GM23338 (cell line): ENCODE results near the gene OR5B3. TPM values are rescaled to one million over a fixed set of nuclear protein-coding genes. Genes with fewer than 3 reads are reported as not detected.

Experiments
- ATAC-seq: fragments of 200-7000 bp; cut with Tn5 transposase; 3 replicates; pipeline ENCODE4 v1.9.1; 2020
- DNase-seq: peaks from one replicate; pipeline ENCODE4 v3.0.0-alpha.2; 2015; ENCODE audit warnings: low spot score
- H2AFZ ChIP-seq: fragments of 200-600 bp; sonication (generic); 2 replicates; pipeline ENCODE4 v1.8.0; 2016; ENCODE audit warnings: antibody characterized with exemption, mild to moderate bottlenecking, moderate library complexity
- H3F3A ChIP-seq: fragments of 200-600 bp; sonication (generic); replicated peaks from 2 replicates; pipeline ENCODE4 v1.8.0; 2017; ENCODE audit warnings: antibody characterized with exemption, mixed run types, low read depth
- H3K27ac ChIP-seq: fragments of 200-600 bp; sonication (generic); 2 replicates; pipeline ENCODE4 v1.6.1; 2016; ENCODE audit warnings: low read depth
- H3K27me3 ChIP-seq: fragments of 200-600 bp; sonication (generic); 2 replicates; pipeline ENCODE4 v1.8.0; 2016; ENCODE audit warnings: mild to moderate bottlenecking, mixed run types, moderate library complexity; ENCODE audit not compliant: insufficient read depth
- H3K36me3 ChIP-seq: fragments of 200-600 bp; sonication (generic); 2 replicates; pipeline ENCODE4 v1.8.0; 2016; ENCODE audit warnings: mild to moderate bottlenecking; ENCODE audit not compliant: insufficient read depth
- H3K4me1 ChIP-seq: fragments of 200-600 bp; sonication (generic); 2 replicates; pipeline ENCODE4 v1.8.0; 2016; ENCODE audit warnings: mild to moderate bottlenecking, moderate library complexity; ENCODE audit not compliant: insufficient read depth
- H3K4me2 ChIP-seq: fragments of 200-600 bp; sonication (generic); 2 replicates; pipeline ENCODE4 v1.7.1; 2017; ENCODE audit warnings: mixed run types
- H3K4me3 ChIP-seq: fragments of 200-600 bp; sonication (generic); 2 replicates; pipeline ENCODE4 v1.6.1; 2016; ENCODE audit warnings: mixed run types
- H3K79me2 ChIP-seq: fragments of 200-600 bp; sonication (generic); replicated peaks from 2 replicates; pipeline ENCODE4 v1.8.0; 2017; ENCODE audit warnings: mild to moderate bottlenecking; ENCODE audit not compliant: insufficient read depth
- H3K9me2 ChIP-seq: fragments of 200-600 bp; sonication (generic); 2 replicates; pipeline ENCODE4 v1.8.0; 2017; ENCODE audit not compliant: insufficient read depth
- H4K20me1 ChIP-seq: fragments of 200-600 bp; sonication (generic); replicated peaks from 2 replicates; pipeline ENCODE4 v1.8.0; 2017; ENCODE audit warnings: mild to moderate bottlenecking; ENCODE audit not compliant: insufficient read depth
- H3K27ac Mint-ChIP-seq: 2 replicates; pipeline ENCODE4 v1.8.0; 2020; ENCODE audit warnings: inconsistent platforms, mild to moderate bottlenecking, moderate library complexity, mixed read lengths
- H3K27me3 Mint-ChIP-seq: 3 replicates; pipeline ENCODE4 v1.8.0; 2022; ENCODE audit warnings: low read depth, mild to moderate bottlenecking, moderate library complexity, mixed read lengths, inconsistent platforms; ENCODE audit not compliant: insufficient read depth, poor library complexity
- H3K36me3 Mint-ChIP-seq: 3 replicates; pipeline ENCODE4 v1.8.0; 2021; ENCODE audit warnings: low read depth, mild to moderate bottlenecking, inconsistent platforms, moderate library complexity, mixed read lengths
- H3K4me1 Mint-ChIP-seq: 3 replicates; pipeline ENCODE4 v1.8.0; 2020; ENCODE audit warnings: mild to moderate bottlenecking, inconsistent platforms, mixed read lengths
- H3K4me3 Mint-ChIP-seq: 3 replicates; pipeline ENCODE4 v1.8.0; 2021; ENCODE audit warnings: moderate library complexity, mild to moderate bottlenecking, inconsistent platforms, mixed read lengths
- H3K9me3 Mint-ChIP-seq: 3 replicates; pipeline ENCODE4 v1.8.0; 2020; ENCODE audit warnings: moderate library complexity, mild to moderate bottlenecking, inconsistent platforms, mixed read lengths
- CTCF ChIP-seq, 2 experiments: fragments of 200-600 bp in 1 of 2; sonication (generic) in 1 of 2; conservative IDR thresholded peaks; 2 replicates each; pipeline versions ENCODE4 v1.5.1 to v1.6.1; 2016 to 2017; ENCODE audit warnings: antibody characterized with exemption in 2 of 2, low read depth in 2 of 2, mild to moderate bottlenecking in 2 of 2, moderate library complexity in 1 of 2
- ETS1 ChIP-seq: IDR thresholded peaks from 2 replicates; pipeline ENCODE4 v1.6.1; 2016; ENCODE audit warnings: antibody characterized with exemption
- EZH2phosphoT487 ChIP-seq: fragments of 200-600 bp; sonication (generic); IDR thresholded peaks from one replicate; pipeline ENCODE4 v1.8.1; 2018; ENCODE audit warnings: antibody characterized with exemption; ENCODE audit not compliant: unreplicated experiment
- JUNB ChIP-seq: IDR thresholded peaks from one replicate; pipeline ENCODE4 v1.6.1; 2016; ENCODE audit warnings: antibody characterized with exemption; ENCODE audit not compliant: unreplicated experiment
- NANOG ChIP-seq: IDR thresholded peaks from 2 replicates; pipeline ENCODE4 v1.6.1; 2016; ENCODE audit warnings: antibody characterized with exemption, borderline replicate concordance
- ZNF331 ChIP-seq: fragments of 250-450 bp; sonication (Bioruptor Pico); IDR thresholded peaks from 2 replicates; pipeline ENCODE4 v1.5.0; 2020; ENCODE audit warnings: low read depth, mild to moderate bottlenecking, moderate library complexity
- ZNF462 ChIP-seq: fragments of 250-450 bp; sonication (Bioruptor Pico); IDR thresholded peaks from 2 replicates; pipeline ENCODE4 v1.5.0; 2020; ENCODE audit warnings: mild to moderate bottlenecking, moderate library complexity
- polyA plus RNA-seq: library from polyadenylated mRNA; unstranded; fragments of >200 nt; fragmentation: Nextera tagmentation; extraction: Ambion mirVana; gene quantifications from 2 replicates; pipeline ENCODE4 v1.2.1, GENCODE V29; 2016
- total RNA-seq: library from RNA; depleted of rRNA; stranded (reverse); fragments of >200 nt; shearing (Covaris generic); gene quantifications from 2 replicates; pipeline ENCODE4 v1.2.3, GENCODE V29; 2014

OR5B3 gene
- total and polyA plus RNA-seq, 2 experiments from 2014 or later, result not detected

- TF ChIP-seq ZNF462 (no peak), JUNB (no peak), CTCF (conservative IDR thresholded peaks at IDR 0.05; ENCODE audit: low read depth in 2 of 2) (no peak), NANOG (no peak)
Observed at GRCh38 chr11:58444300-58444699, 37.6 kb upstream of the OR5B3 start (continued).

GRCh38 chr11:58442136-58442535 lies 35.5 kb upstream of the OR5B3 start, which contains the start of gene OR5B12:
Gene OR5B12, minus strand, starts transcription at chr11:58442236. Its CDS starts 2,085 bp downstream, at chr11:58440151.
- no peak for DNase-seq
- Mint-ChIP-seq H3K9me3 (peaks cover 24% of the 10 kb centered on the region), H3K4me3 (no peak within 1 kb of the TSS), H3K27ac (no peak within 1 kb of the TSS), H3K36me3 (peaks cover 9% of the 10 kb centered on the region), H3K4me1 (peaks cover 5% of the 10 kb centered on the region; the same call in 2 of the 3 replicates), H3K27me3 (no peaks in the 10 kb centered on the region)
- Histone ChIP-seq H3K4me3 (no peak within 1 kb of the TSS), H4K20me1 (no peaks in the 10 kb centered on the region), H3K4me1 (peaks cover 9% of the 10 kb centered on the region; the same call in 1 of the 2 replicates), H3K27ac (no peak within 1 kb of the TSS), H3K4me2 (no peak within 1 kb of the TSS), H3K79me2 (no peaks in the 10 kb centered on the region), H3F3A (no peaks in the 10 kb centered on the region), H3K27me3 (no peaks in the 10 kb centered on the region), H3K36me3 (no peaks in the 10 kb centered on the region), H3K9me2 (peaks cover 9% of the 10 kb centered on the region; the same call in 1 of the 2 replicates), H2AFZ (no peak within 1 kb of the TSS)
- no peak for ATAC-seq
- TF ChIP-seq ZNF462, result no peak
- no peak for TF ChIP-seq ZNF331
- no peak for TF ChIP-seq EZH2phosphoT487
- no peak for TF ChIP-seq ETS1
- no peak for TF ChIP-seq JUNB
